CD14-positive monocyte (primary cell): ENCODE results near the gene DNAH10. TPM values are rescaled to one million over a fixed set of nuclear protein-coding genes. Genes with fewer than 3 reads are reported as not detected.
"Not testable (repeated sequence)": the region's sequence is repeated elsewhere in the genome, so short reads cannot be mapped to it uniquely, and the experiment has no call there.

Experiments
- DNase-seq, 3 donors: peaks; one replicate each; pipeline ENCODE4 v3.0.0-alpha.2; 2011 to 2022
- H2AFZ ChIP-seq: 2 replicates; pipeline ENCODE4 v1.6.0; 2012; ENCODE audit warnings: mild to moderate bottlenecking, low read depth, low read length, inconsistent platforms; ENCODE audit not compliant: insufficient read depth, poor library complexity, severe bottlenecking
- H3K27ac ChIP-seq, 2 donors: 1 replicate in 1 of 2; 2 replicates in 1 of 2; pipeline ENCODE4 v1.5.1; 2012 to 2013; ENCODE audit warnings: low read length in 2 of 2, control low read depth in 1 of 2, inconsistent platforms in 1 of 2, low read depth in 1 of 2, mild to moderate bottlenecking in 1 of 2
- H3K27me3 ChIP-seq, 2 donors: one replicate each; pipeline versions ENCODE4 v1.6.0 to v1.6.1; 2011 to 2013; ENCODE audit warnings: low read length in 2 of 2; ENCODE audit not compliant: control insufficient read depth in 2 of 2, insufficient read depth in 2 of 2
- H3K36me3 ChIP-seq, 2 donors: replicated peaks in 1 of 2; 1 replicate in 1 of 2; 2 replicates in 1 of 2; pipeline versions ENCODE4 v1.5.1 to v1.6.1; 2012 to 2013; ENCODE audit warnings: low read length in 2 of 2, control low read depth in 1 of 2, inconsistent platforms in 1 of 2, mild to moderate bottlenecking in 1 of 2; ENCODE audit not compliant: insufficient read depth in 2 of 2, control insufficient read depth in 1 of 2
- H3K4me1 ChIP-seq, 2 donors: 1 replicate in 1 of 2; 2 replicates in 1 of 2; pipeline versions ENCODE4 v1.5.1 to v1.6.1; 2012 to 2013; ENCODE audit warnings: low read length in 2 of 2, control low read depth in 1 of 2, inconsistent platforms in 1 of 2, mild to moderate bottlenecking in 1 of 2, moderate library complexity in 1 of 2; ENCODE audit not compliant: insufficient read depth in 2 of 2, control insufficient read depth in 1 of 2
- H3K4me2 ChIP-seq: replicated peaks from 2 replicates; pipeline ENCODE3; 2012; ENCODE audit warnings: low read length, moderate library complexity, mild to moderate bottlenecking; ENCODE audit not compliant: poor library complexity, severe bottlenecking; ENCODE audit errors: extremely low read depth
- H3K4me3 ChIP-seq, 3 experiments: fragments of 200-600 bp in 1 of 3; sonication (generic) in 1 of 3; replicated peaks in 1 of 3; 1 replicate in 2 of 3; 2 replicates in 1 of 3; pipeline ENCODE4 v1.5.1; 2011 to 2013; ENCODE audit warnings: low read length in 3 of 3, mild to moderate bottlenecking in 3 of 3, control low read depth in 2 of 3, low read depth in 2 of 3, inconsistent platforms in 1 of 3, moderate library complexity in 1 of 3
- H3K79me2 ChIP-seq: 2 replicates; pipeline ENCODE4 v1.6.0; 2012; ENCODE audit warnings: mild to moderate bottlenecking, control low read depth, inconsistent platforms, low read length, moderate library complexity; ENCODE audit not compliant: insufficient read depth
- H3K9ac ChIP-seq: 2 replicates; pipeline ENCODE4 v1.6.0; 2017; ENCODE audit warnings: low read length, mild to moderate bottlenecking; ENCODE audit not compliant: insufficient read depth, poor library complexity, severe bottlenecking
- H3K9me3 ChIP-seq, 2 donors: replicated peaks in 1 of 2; 1 replicate in 1 of 2; 2 replicates in 1 of 2; pipeline versions ENCODE4 v1.5.1 to v1.6.1; 2012 to 2013; ENCODE audit warnings: low read length in 2 of 2, control low read depth in 1 of 2; ENCODE audit not compliant: control insufficient read depth in 1 of 2, insufficient read depth in 1 of 2
- H4K20me1 ChIP-seq: 2 replicates; pipeline ENCODE4 v1.6.0; 2012; ENCODE audit warnings: mild to moderate bottlenecking, low read length, control low read depth, moderate library complexity; ENCODE audit not compliant: insufficient read depth
- H3K27ac Mint-ChIP-seq, 7 donors: one replicate each; pipeline ENCODE4 v1.8.0; 2020; ENCODE audit warnings: mild to moderate bottlenecking in 7 of 7, mixed read lengths in 7 of 7, moderate library complexity in 6 of 7, inconsistent platforms in 2 of 7
- H3K27me3 Mint-ChIP-seq, 3 donors: one replicate each; pipeline ENCODE4 v1.8.0; 2021 to 2022; ENCODE audit warnings: low read depth in 3 of 3, mild to moderate bottlenecking in 3 of 3, mixed read lengths in 3 of 3, moderate library complexity in 3 of 3, inconsistent platforms in 1 of 3
- H3K36me3 Mint-ChIP-seq, 2 donors: one replicate each; pipeline ENCODE4 v1.8.0; 2020; ENCODE audit warnings: mixed read lengths in 2 of 2, inconsistent platforms in 1 of 2, mild to moderate bottlenecking in 1 of 2
- H3K4me1 Mint-ChIP-seq: one replicate; pipeline ENCODE4 v1.8.0; 2020; ENCODE audit warnings: mild to moderate bottlenecking, mixed read lengths
- H3K4me3 Mint-ChIP-seq, 2 donors: one replicate each; pipeline ENCODE4 v1.8.0; 2020; ENCODE audit warnings: mild to moderate bottlenecking in 2 of 2, mixed read lengths in 2 of 2, moderate library complexity in 1 of 2
- H3K9me3 Mint-ChIP-seq, 7 donors: one replicate each; pipeline ENCODE4 v1.8.0; 2020 to 2022; ENCODE audit warnings: mixed read lengths in 7 of 7, mild to moderate bottlenecking in 6 of 7, moderate library complexity in 6 of 7, inconsistent platforms in 2 of 7
- WGBS: methylation state at CpG from one replicate; pipeline ENCODE4 v1.1.5; 2013; ENCODE audit warnings: missing lambda C conversion rate; ENCODE audit not compliant: insufficient coverage; 5-methylcytosine and 5-hydroxymethylcytosine counted together
- intact Hi-C, 2 donors: fragments of 100-400 bp; cut with micrococcal nuclease; formaldehyde crosslinking; loops; one replicate each; pipeline versions ENCODE4 v1.15.0 to v1.15.1; 2023
- polyA plus RNA-seq, 3 donors: library from polyadenylated mRNA; depleted of rRNA in 1 of 3; unstranded in 2 of 3; stranded (reverse) in 1 of 3; fragments of 300-500 nt in 2 of 3; fragments of >200 nt in 1 of 3; fragmentation: Illumina TruSeq in 2 of 3; gene quantifications; 1 replicate in 2 of 3; 2 replicates in 1 of 3; pipeline ENCODE4 v1.2.3, GENCODE V29; 2012 to 2021
- TF ChIP-seq, protein P1 (sequence below): fragments of 200-600 bp; IDR thresholded peaks from one replicate; pipeline ENCODE4 v1.8.0; 2022; ENCODE audit warnings: antibody characterized with exemption, mild to moderate bottlenecking

Gene DNAH10
- polyA plus RNA-seq, 3 donors = not detected

DNA sequence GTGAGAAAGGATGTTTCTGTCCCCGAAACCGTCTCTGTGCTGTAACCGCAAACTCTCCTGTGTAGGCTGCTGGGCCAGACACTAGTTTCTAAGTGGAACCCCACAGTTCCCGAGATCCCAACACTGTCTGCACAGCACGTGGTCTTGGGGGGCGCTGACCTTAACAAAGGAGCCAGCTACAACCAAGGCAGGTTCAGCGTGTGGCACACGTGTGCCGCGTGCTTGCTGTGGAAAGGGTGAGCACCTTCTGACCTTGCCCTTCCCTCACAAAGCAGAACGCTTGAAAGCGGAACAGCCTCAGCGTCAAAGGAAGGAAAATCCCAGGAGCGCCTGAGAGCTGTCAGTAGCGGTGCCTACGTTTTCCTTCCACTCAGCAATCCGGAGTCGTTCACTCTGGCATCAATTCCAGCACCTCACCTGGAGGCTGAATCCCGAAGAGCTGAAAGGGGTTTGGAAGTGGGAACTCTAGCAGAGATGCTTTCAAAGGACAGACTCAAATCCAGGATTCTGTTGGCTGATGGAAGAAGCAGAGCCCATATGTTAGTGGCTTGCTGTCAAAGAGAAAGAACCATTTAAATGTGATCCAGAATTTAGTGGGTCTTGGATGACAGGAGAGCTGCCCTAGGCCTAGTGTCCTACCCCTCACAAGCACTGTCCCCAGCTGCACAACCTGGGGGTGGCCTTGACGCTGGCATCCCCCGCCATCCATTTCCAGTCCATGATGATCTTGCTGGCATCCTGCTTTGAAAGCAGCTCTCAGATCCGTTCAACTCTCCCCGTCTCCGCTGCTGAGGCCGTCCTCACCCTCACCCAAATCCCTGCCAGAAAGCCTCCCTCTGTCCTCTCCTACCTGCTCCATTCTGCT is 183.4 kb downstream of the DNAH10 start:
- no peaks in the 10 kb centered on the region for H3K27me3 ChIP-seq
- peaks cover 0 to 2% (median 1%) of the 10 kb centered on the region in 3 donors for H3K27me3 Mint-ChIP-seq
- no peaks in the 10 kb centered on the region for H4K20me1 ChIP-seq
- peaks cover 17% of the 10 kb centered on the region for H3K4me1 Mint-ChIP-seq
- intact Hi-C loops = no loop called here
- no peak overlapping the region for H3K4me3 ChIP-seq
- peaks cover 0 to 11% of the 10 kb centered on the region in 2 donors for H3K36me3 ChIP-seq
- no peak overlapping the region for H3K4me2 ChIP-seq
- H3K9ac ChIP-seq = no peak overlapping the region
- peaks cover 10 to 24% (median 21%) of the 10 kb centered on the region in 7 donors for H3K9me3 Mint-ChIP-seq
- H3K4me1 ChIP-seq = peaks cover 8 to 14% of the 10 kb centered on the region in 2 donors
- peaks cover 11 to 17% of the 10 kb centered on the region in 2 donors for H3K36me3 Mint-ChIP-seq
- no peak overlapping the region for H3K4me3 Mint-ChIP-seq
- H3K27ac ChIP-seq = no peak overlapping the region
- TF ChIP-seq, protein P1, sequence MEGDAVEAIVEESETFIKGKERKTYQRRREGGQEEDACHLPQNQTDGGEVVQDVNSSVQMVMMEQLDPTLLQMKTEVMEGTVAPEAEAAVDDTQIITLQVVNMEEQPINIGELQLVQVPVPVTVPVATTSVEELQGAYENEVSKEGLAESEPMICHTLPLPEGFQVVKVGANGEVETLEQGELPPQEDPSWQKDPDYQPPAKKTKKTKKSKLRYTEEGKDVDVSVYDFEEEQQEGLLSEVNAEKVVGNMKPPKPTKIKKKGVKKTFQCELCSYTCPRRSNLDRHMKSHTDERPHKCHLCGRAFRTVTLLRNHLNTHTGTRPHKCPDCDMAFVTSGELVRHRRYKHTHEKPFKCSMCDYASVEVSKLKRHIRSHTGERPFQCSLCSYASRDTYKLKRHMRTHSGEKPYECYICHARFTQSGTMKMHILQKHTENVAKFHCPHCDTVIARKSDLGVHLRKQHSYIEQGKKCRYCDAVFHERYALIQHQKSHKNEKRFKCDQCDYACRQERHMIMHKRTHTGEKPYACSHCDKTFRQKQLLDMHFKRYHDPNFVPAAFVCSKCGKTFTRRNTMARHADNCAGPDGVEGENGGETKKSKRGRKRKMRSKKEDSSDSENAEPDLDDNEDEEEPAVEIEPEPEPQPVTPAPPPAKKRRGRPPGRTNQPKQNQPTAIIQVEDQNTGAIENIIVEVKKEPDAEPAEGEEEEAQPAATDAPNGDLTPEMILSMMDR = no peak
- DNase-seq = no peak
- 90% methylated on average over 16 of the region's 25 CpGs for WGBS
- H2AFZ ChIP-seq = no peak overlapping the region
- peaks cover 20 to 30% of the 10 kb centered on the region in 2 donors for H3K9me3 ChIP-seq
- no peak overlapping the region for H3K27ac Mint-ChIP-seq
- no peaks in the 10 kb centered on the region for H3K79me2 ChIP-seq

DNA sequence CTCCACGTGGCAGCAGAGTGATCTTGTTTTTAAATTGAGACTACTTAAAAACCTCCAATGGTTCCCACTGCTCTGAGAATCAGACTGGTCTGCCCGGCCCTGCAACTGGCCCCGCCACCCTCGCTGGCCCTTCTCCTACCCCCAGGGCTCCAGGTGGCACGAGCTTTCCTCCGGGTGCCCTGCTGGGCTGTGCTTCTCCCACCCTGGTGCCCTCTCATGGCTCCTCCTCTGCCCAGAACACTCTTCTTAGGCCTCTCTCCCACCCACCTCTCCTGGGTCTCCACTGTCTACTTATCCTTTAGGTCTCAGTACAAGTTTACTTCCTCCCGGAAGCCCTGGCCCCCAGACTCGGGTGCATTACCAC is 184.0 kb downstream of the DNAH10 start:
- no peak overlapping the region for H3K9ac ChIP-seq
- no peak for DNase-seq
- H3K4me1 Mint-ChIP-seq = peaks cover 13% of the 10 kb centered on the region
- intact Hi-C loops = no loop called here
- no peak overlapping the region for H3K4me3 Mint-ChIP-seq
- no peak overlapping the region for H2AFZ ChIP-seq
- 88% methylated on average over 6 of the region's 8 CpGs for WGBS
- H3K27ac Mint-ChIP-seq = no peak overlapping the region
- TF ChIP-seq, protein P1 = no peak
- H3K27ac ChIP-seq = no peak overlapping the region
- H3K36me3 Mint-ChIP-seq = peaks cover 11 to 17% of the 10 kb centered on the region in 2 donors
- peaks cover 0 to 2% (median 1%) of the 10 kb centered on the region in 3 donors for H3K27me3 Mint-ChIP-seq
- peaks cover 20 to 29% of the 10 kb centered on the region in 2 donors for H3K9me3 ChIP-seq
- peaks cover 0 to 11% of the 10 kb centered on the region in 2 donors for H3K36me3 ChIP-seq
- peaks cover 3 to 9% of the 10 kb centered on the region in 2 donors for H3K4me1 ChIP-seq
- no peaks in the 10 kb centered on the region for H4K20me1 ChIP-seq
- no peaks in the 10 kb centered on the region for H3K79me2 ChIP-seq
- peaks cover 9 to 21% (median 21%) of the 10 kb centered on the region in 7 donors for H3K9me3 Mint-ChIP-seq
- H3K27me3 ChIP-seq = no peaks in the 10 kb centered on the region
- H3K4me2 ChIP-seq = no peak overlapping the region
- no peak overlapping the region for H3K4me3 ChIP-seq

DNA sequence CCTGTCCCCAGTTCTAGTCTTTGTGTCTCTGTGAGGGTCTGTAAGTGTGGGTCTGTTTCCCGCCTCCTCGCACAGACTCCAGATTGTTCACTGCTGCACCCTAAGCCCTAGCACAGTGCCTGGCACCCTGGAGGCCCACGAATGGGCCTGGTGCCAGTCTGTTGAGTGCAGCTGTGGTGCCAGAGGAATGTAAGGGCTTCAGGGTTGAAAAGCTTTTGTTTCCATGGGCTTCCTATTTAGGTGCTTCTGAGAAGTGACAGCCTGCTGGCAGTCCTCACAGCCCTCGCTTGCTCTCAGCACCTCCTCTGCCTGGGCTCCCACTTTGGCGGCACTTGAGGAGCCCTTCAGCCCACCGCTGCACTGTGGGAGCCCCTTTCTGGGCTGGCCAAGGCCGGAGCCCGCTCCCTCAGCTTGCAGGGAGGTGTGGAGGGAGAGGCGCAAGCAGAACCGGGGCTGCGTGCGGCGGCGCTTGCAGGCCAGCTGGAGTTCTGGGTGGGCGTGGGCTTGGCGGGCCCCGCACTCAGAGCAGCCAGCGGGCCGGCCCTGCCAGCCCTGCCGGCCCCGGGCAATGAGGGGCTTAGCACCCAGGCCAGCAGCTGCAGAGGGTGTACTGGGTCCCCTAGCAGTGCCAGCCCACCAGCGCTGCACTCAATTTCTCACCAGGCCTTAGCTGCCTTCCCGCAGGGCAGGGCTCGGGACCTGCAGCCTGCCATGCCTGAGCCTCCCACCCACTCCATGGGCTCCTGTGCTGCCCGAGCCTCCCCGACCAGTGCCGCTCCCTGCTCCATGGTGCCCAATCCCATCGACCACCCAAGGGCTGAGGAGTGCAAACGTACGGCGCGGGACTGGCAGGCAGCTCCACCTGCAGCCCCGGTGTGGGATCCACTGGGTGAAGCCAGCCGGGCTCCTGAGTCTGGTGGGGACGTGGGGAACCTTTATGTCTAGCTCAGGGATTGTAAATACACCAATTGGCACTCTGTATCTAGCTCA is 184.7 kb downstream of the DNAH10 start:
- H3K9ac ChIP-seq, intact Hi-C loops, H3K27ac ChIP-seq, H3K27me3 Mint-ChIP-seq, H4K20me1 ChIP-seq, H3K4me2 ChIP-seq, H3K4me1 Mint-ChIP-seq, H3K27me3 ChIP-seq, H2AFZ ChIP-seq, H3K79me2 ChIP-seq, H3K27ac Mint-ChIP-seq, DNase-seq, H3K4me1 ChIP-seq, H3K4me3 Mint-ChIP-seq, H3K4me3 ChIP-seq: not testable (repeated sequence)
- Histone ChIP-seq H3K36me3 (peaks cover 0 to 11% of the 10 kb centered on the region in 2 donors), H3K9me3 (peaks cover 17 to 22% of the 10 kb centered on the region in 2 donors)
- peaks cover 9 to 14% of the 10 kb centered on the region in 2 donors for H3K36me3 Mint-ChIP-seq
- WGBS = 95% methylated on average over 24 of the region's 35 CpGs
- peaks cover 7 to 18% (median 14%) of the 10 kb centered on the region in 7 donors for H3K9me3 Mint-ChIP-seq
